ENCODE results near the gene PDRG1. TPM values are rescaled to one million over a fixed set of nuclear protein-coding genes. Genes with fewer than 3 reads are reported as not detected.

The PDRG1 gene
- total RNA-seq, 4 donors from 2014 or later = 1.2 to 109 (median 9.5) TPM

- TF ChIP-seq, protein P1, sequence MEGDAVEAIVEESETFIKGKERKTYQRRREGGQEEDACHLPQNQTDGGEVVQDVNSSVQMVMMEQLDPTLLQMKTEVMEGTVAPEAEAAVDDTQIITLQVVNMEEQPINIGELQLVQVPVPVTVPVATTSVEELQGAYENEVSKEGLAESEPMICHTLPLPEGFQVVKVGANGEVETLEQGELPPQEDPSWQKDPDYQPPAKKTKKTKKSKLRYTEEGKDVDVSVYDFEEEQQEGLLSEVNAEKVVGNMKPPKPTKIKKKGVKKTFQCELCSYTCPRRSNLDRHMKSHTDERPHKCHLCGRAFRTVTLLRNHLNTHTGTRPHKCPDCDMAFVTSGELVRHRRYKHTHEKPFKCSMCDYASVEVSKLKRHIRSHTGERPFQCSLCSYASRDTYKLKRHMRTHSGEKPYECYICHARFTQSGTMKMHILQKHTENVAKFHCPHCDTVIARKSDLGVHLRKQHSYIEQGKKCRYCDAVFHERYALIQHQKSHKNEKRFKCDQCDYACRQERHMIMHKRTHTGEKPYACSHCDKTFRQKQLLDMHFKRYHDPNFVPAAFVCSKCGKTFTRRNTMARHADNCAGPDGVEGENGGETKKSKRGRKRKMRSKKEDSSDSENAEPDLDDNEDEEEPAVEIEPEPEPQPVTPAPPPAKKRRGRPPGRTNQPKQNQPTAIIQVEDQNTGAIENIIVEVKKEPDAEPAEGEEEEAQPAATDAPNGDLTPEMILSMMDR (IDR thresholded peaks at IDR 0.05) = no peak
- TF ChIP-seq POLR2A (IDR thresholded peaks at IDR 0.05) = no peak
- no peaks in the 10 kb centered on the region for H3K9me3 ChIP-seq
- H3K27ac ChIP-seq = no peak overlapping the region
- intact Hi-C loops (cut with DNase I; ENCODE audit: low total_unique reads) = no loop called here
- H3K36me3 ChIP-seq = no peaks in the 10 kb centered on the region
- H3K27me3 ChIP-seq = no peaks in the 10 kb centered on the region
- H3K4me3 ChIP-seq = no peak overlapping the region
- no peaks in the 10 kb centered on the region for H3K4me1 ChIP-seq
- DNase-seq = no peak
These were observed 6.5 kb downstream of the PDRG1 start for GRCh38 chr20:31945319-31945718.

DNA sequence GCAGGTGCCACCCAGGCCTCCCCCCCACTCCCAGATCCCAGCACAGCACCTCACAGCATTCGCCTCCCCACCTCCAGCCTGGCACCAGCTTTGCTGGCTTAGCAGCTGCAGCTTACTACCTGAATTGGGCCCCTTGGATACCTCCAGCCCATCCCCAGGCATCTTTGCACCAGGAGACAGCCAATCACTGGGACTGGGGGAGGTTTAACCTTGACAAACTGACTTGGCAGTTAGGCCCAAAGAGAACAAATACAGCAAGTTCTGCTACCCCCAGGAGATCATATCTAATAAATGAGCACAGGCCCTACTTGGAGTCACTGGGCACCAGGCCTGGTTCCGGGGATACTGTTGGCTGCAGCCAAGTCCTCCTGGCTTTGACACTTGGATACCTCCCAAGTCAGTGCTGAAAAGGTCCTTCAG is 8.8 kb downstream of the PDRG1 start:
- intact Hi-C loops (cut with DNase I; ENCODE audit: low total_unique reads) = no loop called here

DNA sequence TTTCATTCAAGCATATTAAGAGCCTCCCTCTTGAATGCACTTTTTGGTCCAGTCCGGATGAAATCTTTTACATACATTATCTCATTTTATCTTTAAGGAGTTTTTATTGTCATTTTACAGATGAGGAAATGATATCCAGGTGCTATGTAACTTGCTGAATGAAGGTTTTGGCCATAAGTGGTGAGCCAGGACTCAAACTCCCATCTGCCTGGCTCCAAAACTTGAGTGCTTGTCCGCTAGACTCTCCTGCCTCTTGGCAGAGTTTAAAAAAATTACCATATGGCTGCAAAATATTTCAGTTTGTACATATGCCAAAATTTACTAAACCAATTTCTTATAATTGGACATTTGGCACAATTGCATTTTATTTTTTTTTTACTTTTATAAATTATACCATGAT is 12.2 kb downstream of the PDRG1 start:
- DNase-seq = no peak
- H3K27me3 ChIP-seq = no peaks in the 10 kb centered on the region
- H3K9me3 ChIP-seq = no peaks in the 10 kb centered on the region
- no peaks in the 10 kb centered on the region for H3K4me1 ChIP-seq
- intact Hi-C loops (cut with DNase I; ENCODE audit: low total_unique reads) = no loop called here
- H3K27ac ChIP-seq = no peak overlapping the region
- TF ChIP-seq POLR2A (IDR thresholded peaks at IDR 0.05) = no peak
- TF ChIP-seq, protein P1 (IDR thresholded peaks at IDR 0.05) = no peak
- no peaks in the 10 kb centered on the region for H3K36me3 ChIP-seq
- H3K4me3 ChIP-seq = no peak overlapping the region

More for the DNA sequence above, 8.8 kb downstream of the PDRG1 start:
- Histone ChIP-seq H3K27me3 (no peaks in the 10 kb centered on the region), H3K9me3 (no peaks in the 10 kb centered on the region), H3K4me1 (no peaks in the 10 kb centered on the region), H3K4me3 (no peak overlapping the region), H3K36me3 (no peaks in the 10 kb centered on the region), H3K27ac (no peak overlapping the region)
- peak in 1 of 2 donors; percentile 32 for DNase-seq
- TF ChIP-seq, protein P1 (IDR thresholded peaks at IDR 0.05) = no peak
- TF ChIP-seq POLR2A (IDR thresholded peaks at IDR 0.05) = no peak

DNA sequence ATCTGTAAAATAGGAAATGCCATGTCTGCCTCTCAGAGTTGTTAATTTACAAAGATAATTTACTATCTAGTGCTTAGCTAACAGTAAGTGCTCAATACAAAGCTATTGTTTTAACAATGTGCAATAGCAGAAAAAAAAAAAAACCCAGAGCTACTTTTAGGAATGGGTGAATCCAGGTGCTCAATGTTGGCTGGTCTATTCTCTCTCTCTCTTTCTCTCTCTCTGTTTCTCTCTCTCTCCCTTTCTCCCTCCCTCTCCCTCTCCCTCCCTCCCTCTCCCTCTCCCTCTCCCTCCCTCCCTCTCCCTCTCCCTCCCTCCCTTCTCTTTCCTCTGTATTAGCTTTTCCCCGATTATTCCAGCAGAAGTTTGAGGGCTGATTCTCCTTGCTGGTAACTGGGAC is 14.0 kb downstream of the PDRG1 start:
- no peak overlapping the region for H3K4me3 ChIP-seq
- intact Hi-C loops (cut with DNase I; ENCODE audit: low total_unique reads) = no loop called here
- TF ChIP-seq POLR2A (IDR thresholded peaks at IDR 0.05) = no peak
- TF ChIP-seq, protein P1 (IDR thresholded peaks at IDR 0.05) = no peak
- no peaks in the 10 kb centered on the region for H3K27me3 ChIP-seq
- no peaks in the 10 kb centered on the region for H3K36me3 ChIP-seq
- no peak overlapping the region for H3K27ac ChIP-seq
- no peaks in the 10 kb centered on the region for H3K4me1 ChIP-seq
- no peaks in the 10 kb centered on the region for H3K9me3 ChIP-seq
- no peak for DNase-seq

DNA sequence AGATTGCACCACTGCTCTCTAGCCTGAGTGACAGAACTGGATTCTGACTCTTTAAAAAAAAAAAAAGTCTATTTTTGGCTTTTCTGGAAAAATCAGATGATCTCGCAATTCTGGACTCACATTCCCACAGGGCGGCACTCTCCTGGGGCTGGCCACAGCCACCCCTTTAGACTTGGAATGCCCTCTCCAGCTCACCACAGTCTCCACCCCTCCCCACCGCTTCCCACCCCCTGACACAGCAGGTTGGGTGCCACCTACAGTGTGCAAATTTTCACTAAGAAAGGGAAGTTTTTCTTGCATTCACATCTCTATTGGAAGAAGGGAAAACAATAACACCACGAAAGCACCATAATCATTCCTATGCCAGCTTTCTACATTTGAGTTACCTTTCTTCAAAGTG is 15.4 kb downstream of the PDRG1 start:
- H3K4me3 ChIP-seq = no peak overlapping the region
- no peaks in the 10 kb centered on the region for H3K9me3 ChIP-seq
- intact Hi-C loops (cut with DNase I; ENCODE audit: low total_unique reads) = no loop called here
- no peaks in the 10 kb centered on the region for H3K27me3 ChIP-seq
- TF ChIP-seq POLR2A (IDR thresholded peaks at IDR 0.05) = no peak
- TF ChIP-seq, protein P1 (IDR thresholded peaks at IDR 0.05) = no peak
- DNase-seq = no peak
- no peaks in the 10 kb centered on the region for H3K4me1 ChIP-seq
- no peaks in the 10 kb centered on the region for H3K36me3 ChIP-seq
- H3K27ac ChIP-seq = no peak overlapping the region
